Testis (tissue), 3 donors: ENCODE results near the gene SNAI3. TPM values are rescaled to one million over a fixed set of nuclear protein-coding genes. Genes with fewer than 3 reads are reported as not detected.

ENCODE experiments used
- DNase-seq: peaks from one replicate; pipeline ENCODE4 v3.0.0-alpha.2; 2019
- H3K27ac ChIP-seq, 2 donors: fragments of 200-600 bp; sonication (generic); one replicate each; pipeline ENCODE4 v1.5.1; 2019
- H3K27me3 ChIP-seq: fragments of 200-600 bp; sonication (generic); one replicate; pipeline ENCODE4 v1.5.1; 2019
- H3K36me3 ChIP-seq: fragments of 200-600 bp; sonication (generic); one replicate; pipeline ENCODE4 v1.5.1; 2017; ENCODE audit warnings: low read depth; ENCODE audit errors: missing control alignments
- H3K4me1 ChIP-seq: fragments of 200-600 bp; sonication (generic); one replicate; pipeline ENCODE4 v1.5.1; 2019
- H3K4me3 ChIP-seq, 2 donors: fragments of 200-600 bp; sonication (generic); one replicate each; pipeline ENCODE4 v1.5.1; 2017 to 2019
- H3K9me3 ChIP-seq: fragments of 200-600 bp; sonication (generic); one replicate; pipeline ENCODE4 v1.5.1; 2017
- POLR2A ChIP-seq: fragments of 450-650 bp; IDR thresholded peaks from one replicate; pipeline ENCODE4 v1.6.1; 2017; ENCODE audit warnings: antibody characterized with exemption, mild to moderate bottlenecking, moderate library complexity
- WGBS, 2 donors: methylation state at CpG; one replicate each; pipeline ENCODE4 v1.1.5; 2018; 5-methylcytosine and 5-hydroxymethylcytosine counted together
- intact Hi-C: fragments of 100-400 bp; cut with DNase I; formaldehyde crosslinking; loops from one replicate; pipeline ENCODE4 v1.15.1; 2023; ENCODE audit warnings: low total_unique reads
- polyA plus RNA-seq: library from polyadenylated mRNA; stranded (reverse); fragments of 350-450 nt; fragmentation: Illumina TruSeq; extraction: RNeasy Lipid Tissue Mini Kit (QIAGEN cat#74804); gene quantifications from one replicate; pipeline ENCODE4 v1.2.3, GENCODE V29; 2014; ENCODE audit warnings: low read depth, low replicate concordance; ENCODE audit not compliant: insufficient read depth
- total RNA-seq, 2 donors: library from RNA; depleted of rRNA; stranded (reverse); fragments of >200 nt; gene quantifications; one replicate each; pipeline ENCODE4 v1.2.3, GENCODE V29; 2016
- TF ChIP-seq, protein P1 (sequence below), 3 experiments: fragments of 450-650 bp in 2 of 3; fragments of 200-600 bp in 1 of 3; sonication (generic) in 1 of 3; IDR thresholded peaks; one replicate each; pipeline ENCODE4 v1.5.1; 2016 to 2019; ENCODE audit warnings: antibody characterized with exemption in 3 of 3, mild to moderate bottlenecking in 2 of 3, moderate library complexity in 1 of 3

SNAI3 gene
- total and polyA plus RNA-seq, 3 donors from 2014 or later, result 1.3 to 3.0 (median 2.5) TPM

DNA sequence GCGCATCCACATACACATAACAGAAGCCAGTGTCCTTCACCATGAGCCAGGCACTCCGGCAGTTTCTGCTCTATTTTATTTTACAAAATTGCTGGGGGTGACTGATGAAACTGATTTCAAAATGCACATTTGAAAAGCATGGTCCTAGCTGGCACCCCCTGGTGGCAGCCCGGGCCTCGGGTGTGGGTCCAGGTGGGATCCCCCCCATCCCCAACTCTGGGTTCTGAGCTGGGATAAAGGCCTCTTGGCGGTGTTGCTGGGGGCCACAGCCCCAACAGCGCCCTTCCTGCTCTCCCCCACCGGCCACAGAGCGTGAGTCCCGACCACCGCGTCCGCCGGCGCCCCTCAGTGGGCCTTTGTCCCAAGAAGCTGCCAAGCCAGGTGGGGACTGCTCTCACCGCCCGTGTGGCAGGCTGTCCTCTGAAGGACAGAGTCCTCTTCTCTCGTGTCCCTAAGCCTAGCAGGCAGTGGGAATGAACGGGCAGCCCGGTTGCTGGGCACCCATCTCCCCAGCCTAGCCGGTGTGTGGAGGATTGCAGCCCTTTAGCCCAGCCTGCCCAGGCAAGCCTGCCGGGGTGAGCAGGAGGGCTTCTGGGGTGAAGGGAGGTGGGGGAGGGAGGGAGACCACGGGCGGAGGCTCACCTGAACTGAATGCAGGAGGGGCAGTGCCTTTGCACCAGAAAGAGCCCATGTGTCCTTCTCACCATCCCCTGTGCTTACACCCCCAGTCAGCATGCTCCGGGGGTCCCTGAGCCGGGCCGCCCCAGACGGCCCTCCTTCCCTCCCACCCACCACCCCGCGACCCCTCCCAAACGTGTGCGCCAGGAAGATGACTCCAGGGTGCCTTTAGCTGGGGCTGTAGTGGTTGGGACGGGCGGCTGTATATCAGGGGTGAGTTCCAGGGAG lies 898 bp downstream of the SNAI3 start:
- TF ChIP-seq, protein P1, sequence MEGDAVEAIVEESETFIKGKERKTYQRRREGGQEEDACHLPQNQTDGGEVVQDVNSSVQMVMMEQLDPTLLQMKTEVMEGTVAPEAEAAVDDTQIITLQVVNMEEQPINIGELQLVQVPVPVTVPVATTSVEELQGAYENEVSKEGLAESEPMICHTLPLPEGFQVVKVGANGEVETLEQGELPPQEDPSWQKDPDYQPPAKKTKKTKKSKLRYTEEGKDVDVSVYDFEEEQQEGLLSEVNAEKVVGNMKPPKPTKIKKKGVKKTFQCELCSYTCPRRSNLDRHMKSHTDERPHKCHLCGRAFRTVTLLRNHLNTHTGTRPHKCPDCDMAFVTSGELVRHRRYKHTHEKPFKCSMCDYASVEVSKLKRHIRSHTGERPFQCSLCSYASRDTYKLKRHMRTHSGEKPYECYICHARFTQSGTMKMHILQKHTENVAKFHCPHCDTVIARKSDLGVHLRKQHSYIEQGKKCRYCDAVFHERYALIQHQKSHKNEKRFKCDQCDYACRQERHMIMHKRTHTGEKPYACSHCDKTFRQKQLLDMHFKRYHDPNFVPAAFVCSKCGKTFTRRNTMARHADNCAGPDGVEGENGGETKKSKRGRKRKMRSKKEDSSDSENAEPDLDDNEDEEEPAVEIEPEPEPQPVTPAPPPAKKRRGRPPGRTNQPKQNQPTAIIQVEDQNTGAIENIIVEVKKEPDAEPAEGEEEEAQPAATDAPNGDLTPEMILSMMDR (IDR thresholded peaks at IDR 0.05), result peak; percentile 5 to 36 (median 8)
- no peak for TF ChIP-seq POLR2A
- no peaks in the 10 kb centered on the region for H3K27me3 ChIP-seq
- peak overlapping the region; percentile 44 to 48 for H3K4me3 ChIP-seq
- intact Hi-C loops, result no loop called here
- 6% methylated on average over 21 to 33 of the region's 33 CpGs for WGBS, 2 donors
- no peak overlapping the region for H3K27ac ChIP-seq
- no peak for DNase-seq
- peaks cover 19% of the 10 kb centered on the region for H3K4me1 ChIP-seq
- no peaks in the 10 kb centered on the region for H3K36me3 ChIP-seq
- no peaks in the 10 kb centered on the region for H3K9me3 ChIP-seq

DNA sequence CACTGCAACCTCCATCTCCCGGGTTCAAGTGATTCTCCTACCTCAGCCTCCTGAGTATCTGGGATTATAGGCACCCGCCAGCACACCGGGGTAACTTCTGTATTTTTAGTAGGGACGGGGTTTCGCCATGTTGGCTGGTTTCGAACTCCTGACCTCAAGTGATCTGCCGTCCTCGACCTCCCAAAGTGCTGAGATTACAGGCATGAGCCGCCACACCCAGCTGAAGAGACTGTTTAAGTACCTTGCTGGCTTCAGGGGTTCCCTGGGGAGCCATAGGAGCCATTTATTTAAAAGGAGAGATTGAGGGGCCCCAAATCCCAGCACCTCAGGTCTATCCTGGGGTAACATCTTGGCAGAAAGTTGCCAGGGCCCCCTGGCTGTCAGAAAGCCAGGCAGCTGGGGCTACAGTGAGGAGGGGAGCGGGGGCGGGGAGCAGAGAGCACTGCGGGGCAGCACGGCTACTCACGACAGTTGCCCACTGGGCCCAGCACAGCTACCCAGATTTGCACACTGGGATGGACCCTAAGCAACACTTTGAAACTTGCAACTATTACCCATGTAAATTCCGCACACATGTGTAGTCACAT lies 1.6 kb downstream of the SNAI3 start:
- no peak overlapping the region for H3K27ac ChIP-seq
- TF ChIP-seq, protein P1 (IDR thresholded peaks at IDR 0.05), result no peak
- no peak for TF ChIP-seq POLR2A
- DNase-seq, result no peak
- H3K4me1 ChIP-seq, result peaks cover 19% of the 10 kb centered on the region
- H3K36me3 ChIP-seq, result no peaks in the 10 kb centered on the region
- no peaks in the 10 kb centered on the region for H3K27me3 ChIP-seq
- 67 to 71% methylated on average over 13 to 15 of the region's 15 CpGs for WGBS, 2 donors
- H3K9me3 ChIP-seq, result no peaks in the 10 kb centered on the region
- intact Hi-C loops, result no loop called here
- H3K4me3 ChIP-seq, result no peak overlapping the region

DNA sequence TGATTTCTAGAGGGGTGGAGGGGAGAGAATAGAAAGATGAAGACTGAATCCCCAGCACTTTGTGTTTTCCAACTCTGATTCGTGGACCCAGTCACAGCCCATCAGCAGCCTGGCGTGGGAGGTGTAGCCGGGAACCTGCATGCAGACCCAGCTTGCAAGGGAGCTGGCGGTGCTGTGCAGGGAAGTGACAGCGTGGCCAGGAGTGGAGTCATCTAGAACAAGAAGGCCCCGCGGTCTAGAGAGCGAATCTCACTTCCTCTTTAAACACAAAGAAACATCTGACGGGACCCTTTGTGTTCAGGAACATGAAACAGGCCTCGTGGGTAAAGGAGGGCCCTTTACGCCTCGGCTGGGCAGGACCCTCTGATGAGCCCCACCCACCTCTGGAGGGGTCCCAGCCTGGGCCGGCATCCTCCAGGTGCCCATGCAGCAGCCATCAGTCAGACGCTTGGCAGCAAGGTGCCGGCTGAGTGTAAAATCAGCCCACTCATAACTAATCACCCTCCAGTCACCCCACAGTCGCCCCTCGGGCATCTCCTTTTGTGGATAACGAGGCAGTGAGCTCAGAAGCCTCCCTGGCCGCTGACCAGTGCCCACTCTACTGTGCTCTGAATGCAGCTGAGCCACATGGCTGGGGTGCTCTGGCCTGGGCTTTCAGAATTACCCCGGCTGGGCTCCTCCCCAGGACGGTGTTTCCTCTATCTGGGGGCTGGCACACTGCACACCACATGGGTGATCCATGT lies 4.4 kb downstream of the SNAI3 start:
- 27 to 37% methylated on average over 11 to 21 of the region's 21 CpGs for WGBS, 2 donors
- peak; percentile 65 for DNase-seq
- Histone ChIP-seq H3K4me1 (peaks cover 12% of the 10 kb centered on the region), H3K27ac (no peak overlapping the region), H3K4me3 (no peak overlapping the region), H3K36me3 (no peaks in the 10 kb centered on the region), H3K27me3 (no peaks in the 10 kb centered on the region), H3K9me3 (no peaks in the 10 kb centered on the region)
- no peak for TF ChIP-seq POLR2A
- TF ChIP-seq, protein P1 (IDR thresholded peaks at IDR 0.05), result no peak
- intact Hi-C loops, result no loop called here

DNA sequence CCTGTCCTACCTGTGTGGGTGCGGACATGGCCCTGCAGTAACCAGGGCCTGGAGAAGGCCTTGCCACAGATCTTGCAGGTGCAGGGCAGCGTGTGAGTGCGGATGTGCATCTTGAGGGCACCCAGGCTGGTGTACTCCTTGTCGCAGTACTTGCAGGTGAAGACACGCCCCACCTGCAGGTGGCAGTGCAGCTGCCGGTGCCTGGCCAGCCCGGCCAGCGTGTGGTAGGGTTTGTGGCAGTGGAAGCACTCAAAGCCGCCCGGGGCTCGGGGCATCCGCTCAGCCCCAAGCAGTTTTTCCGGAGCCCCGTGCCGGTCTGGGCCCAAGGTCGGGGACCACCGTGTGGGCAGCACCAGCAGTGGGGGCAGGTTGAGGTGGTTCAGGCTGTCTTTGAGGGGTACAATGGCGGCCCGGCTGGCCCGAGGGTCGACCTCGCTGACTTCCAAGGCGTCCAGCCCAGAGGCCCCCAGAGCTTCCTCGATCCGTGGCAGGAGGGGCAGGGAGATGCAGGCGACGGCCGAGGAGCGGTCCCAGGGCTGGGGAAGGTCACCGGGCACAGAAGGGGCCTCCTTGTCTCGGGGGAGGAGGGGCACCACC lies 5.1 kb downstream of the SNAI3 start:
- peaks cover 8% of the 10 kb centered on the region for H3K4me1 ChIP-seq
- H3K4me3 ChIP-seq, result no peak overlapping the region
- intact Hi-C loops, result no loop called here
- H3K36me3 ChIP-seq, result no peaks in the 10 kb centered on the region
- no peak for DNase-seq
- no peaks in the 10 kb centered on the region for H3K9me3 ChIP-seq
- no peaks in the 10 kb centered on the region for H3K27me3 ChIP-seq
- no peak for TF ChIP-seq POLR2A
- TF ChIP-seq, protein P1 (IDR thresholded peaks at IDR 0.05), result no peak
- no peak overlapping the region for H3K27ac ChIP-seq
- 50 to 56% methylated on average over 5 to 29 of the region's 31 CpGs for WGBS, 2 donors
